DOHH2 (cell line): ENCODE results near the gene MEGF11.
A peak's percentile ranks its signal among the peaks of the same experiment; 100 is the strongest.

Source experiments
- H3F3A ChIP-seq: fragments of 200-600 bp; sonication (generic), shearing (Covaris generic); 2 replicates; pipeline ENCODE4 v1.6.0; 2016; ENCODE audit warnings: antibody characterized with exemption, mild to moderate bottlenecking; ENCODE audit not compliant: control insufficient read depth, insufficient read depth
- H3K27ac ChIP-seq: fragments of 200-600 bp; sonication (generic); 2 replicates; pipeline ENCODE4 v1.5.1; 2014; ENCODE audit warnings: low read depth, mild to moderate bottlenecking, low read length, moderate library complexity
- H3K27me3 ChIP-seq: fragments of 200-600 bp; sonication (generic); 2 replicates; pipeline ENCODE4 v1.6.1; 2014; ENCODE audit warnings: mild to moderate bottlenecking, low read length, mixed read lengths; ENCODE audit not compliant: control insufficient read depth
- H3K36me3 ChIP-seq: fragments of 200-600 bp; sonication (generic); 2 replicates; pipeline ENCODE4 v1.6.1; 2014; ENCODE audit warnings: mild to moderate bottlenecking, low read length, moderate library complexity, mixed read lengths; ENCODE audit not compliant: control insufficient read depth
- H3K4me1 ChIP-seq: fragments of 200-600 bp; sonication (generic); 2 replicates; pipeline ENCODE4 v1.6.1; 2014; ENCODE audit warnings: mild to moderate bottlenecking, low read length, mixed read lengths; ENCODE audit not compliant: control insufficient read depth
- H3K4me2 ChIP-seq: fragments of 200-600 bp; sonication (generic); 2 replicates; pipeline ENCODE4 v1.6.0; 2014; ENCODE audit warnings: mild to moderate bottlenecking, low read length, moderate library complexity
- H3K4me3 ChIP-seq: fragments of 200-600 bp; sonication (generic); 2 replicates; pipeline ENCODE4 v1.5.1; 2014; ENCODE audit warnings: mild to moderate bottlenecking, low read length, mixed read lengths
- H3K79me2 ChIP-seq: fragments of 200-600 bp; sonication (generic); 2 replicates; pipeline ENCODE4 v1.6.1; 2014; ENCODE audit warnings: mild to moderate bottlenecking, low read length, mixed read lengths; ENCODE audit not compliant: control insufficient read depth
- H3K9me2 ChIP-seq: fragments of 200-600 bp; sonication (generic); replicated peaks from 2 replicates; pipeline ENCODE4 v1.6.1; 2014; ENCODE audit warnings: mild to moderate bottlenecking, low read length, mixed read lengths; ENCODE audit not compliant: control insufficient read depth
- H3K9me3 ChIP-seq: fragments of 200-600 bp; sonication (generic); 2 replicates; pipeline ENCODE4 v1.6.1; 2014; ENCODE audit warnings: antibody characterized with exemption, low read length, mixed read lengths; ENCODE audit not compliant: control insufficient read depth, insufficient read depth
- H4K20me1 ChIP-seq: fragments of 200-600 bp; sonication (generic); 2 replicates; pipeline ENCODE4 v1.6.0; 2014; ENCODE audit warnings: low read depth, mild to moderate bottlenecking, antibody characterized with exemption, low read length, moderate library complexity; ENCODE audit not compliant: control insufficient read depth, insufficient read depth
- CTCF ChIP-seq: fragments of 200-600 bp; sonication (generic); IDR thresholded peaks from one replicate; pipeline ENCODE4 v1.5.1; 2014; ENCODE audit warnings: antibody characterized with exemption, mild to moderate bottlenecking, low read depth, low read length; ENCODE audit not compliant: poor library complexity, severe bottlenecking
- EZH2phosphoT487 ChIP-seq: fragments of 200-600 bp; sonication (generic); IDR thresholded peaks from 2 replicates; pipeline ENCODE4 v1.6.1; 2017; ENCODE audit warnings: borderline replicate concordance, mild to moderate bottlenecking, antibody characterized with exemption, low read length, moderate library complexity, mixed read lengths

Gene MEGF11

GRCh38 chr15:66164788-66165187 is 88.8 kb downstream of the MEGF11 start:
- H3K9me2 ChIP-seq, result no peaks in the 10 kb centered on the region
- H3F3A ChIP-seq, result peaks cover 39% of the 10 kb centered on the region
- peak overlapping the region; percentile 42 for H3K4me3 ChIP-seq
- H3K79me2 ChIP-seq, result peaks cover 88% of the 10 kb centered on the region
- H4K20me1 ChIP-seq, result no peaks in the 10 kb centered on the region
- no peaks in the 10 kb centered on the region for H3K27me3 ChIP-seq
- H3K36me3 ChIP-seq, result peaks cover 71% of the 10 kb centered on the region
- TF ChIP-seq EZH2phosphoT487, result no peak
- TF ChIP-seq CTCF, result no peak
- peaks cover 100% of the 10 kb centered on the region for H3K4me1 ChIP-seq
- H3K4me2 ChIP-seq, result peak overlapping the region; percentile 66
- no peaks in the 10 kb centered on the region for H3K9me3 ChIP-seq
- H3K27ac ChIP-seq, result peak overlapping the region; percentile 100

- Histone ChIP-seq H3K4me3 (no peak overlapping the region), H3K9me2 (no peaks in the 10 kb centered on the region), H3K27me3 (no peaks in the 10 kb centered on the region), H3K9me3 (no peaks in the 10 kb centered on the region), H4K20me1 (no peaks in the 10 kb centered on the region), H3K27ac (peak overlapping the region; percentile 100), H3K4me2 (peak overlapping the region; percentile 66), H3K4me1 (peaks cover 100% of the 10 kb centered on the region), H3F3A (peaks cover 34% of the 10 kb centered on the region), H3K36me3 (peaks cover 77% of the 10 kb centered on the region), H3K79me2 (peaks cover 100% of the 10 kb centered on the region)
- TF ChIP-seq CTCF (no peak), EZH2phosphoT487 (no peak)
Observed at GRCh38 chr15:66163553-66163952, 90.0 kb downstream of the MEGF11 start.

DNA sequence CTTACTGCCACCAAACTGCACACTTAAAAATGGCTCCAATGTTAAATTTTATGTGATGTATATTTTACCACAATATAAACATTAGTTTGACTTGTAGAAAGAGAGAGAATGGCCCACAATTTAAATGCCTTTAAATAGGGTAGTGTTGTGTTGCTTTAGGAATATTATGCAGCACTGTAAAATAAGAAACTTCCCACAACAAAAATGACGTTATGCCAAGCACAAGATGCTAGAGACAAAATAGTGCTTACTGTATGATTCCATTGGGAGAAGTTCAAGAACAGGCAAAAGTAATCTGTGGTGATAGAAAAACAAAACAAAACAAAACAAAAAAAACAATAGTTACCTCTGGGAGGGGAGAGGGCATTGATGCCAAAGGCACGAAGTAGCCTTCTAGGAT is 91.3 kb downstream of the MEGF11 start:
- no peaks in the 10 kb centered on the region for H3K9me3 ChIP-seq
- no peak for TF ChIP-seq EZH2phosphoT487
- no peak for TF ChIP-seq CTCF
- H3K27me3 ChIP-seq, result no peaks in the 10 kb centered on the region
- peaks cover 43% of the 10 kb centered on the region for H3F3A ChIP-seq
- H3K4me2 ChIP-seq, result peak overlapping the region; percentile 66
- no peaks in the 10 kb centered on the region for H4K20me1 ChIP-seq
- H3K79me2 ChIP-seq, result peaks cover 100% of the 10 kb centered on the region
- H3K27ac ChIP-seq, result peak overlapping the region; percentile 100
- H3K4me1 ChIP-seq, result peaks cover 100% of the 10 kb centered on the region
- peak overlapping the region; percentile 43 for H3K4me3 ChIP-seq
- H3K36me3 ChIP-seq, result peaks cover 75% of the 10 kb centered on the region
- H3K9me2 ChIP-seq, result no peaks in the 10 kb centered on the region
